ENCODE results near the gene SLC39A9.

SLC39A9 gene

GRCh38 chr14:69423279-69423678, 24.8 kb downstream of the SLC39A9 start:
- no peak for DNase-seq (ENCODE audit: extremely low read depth in 1 of 2, low read depth in 1 of 2)

DNA sequence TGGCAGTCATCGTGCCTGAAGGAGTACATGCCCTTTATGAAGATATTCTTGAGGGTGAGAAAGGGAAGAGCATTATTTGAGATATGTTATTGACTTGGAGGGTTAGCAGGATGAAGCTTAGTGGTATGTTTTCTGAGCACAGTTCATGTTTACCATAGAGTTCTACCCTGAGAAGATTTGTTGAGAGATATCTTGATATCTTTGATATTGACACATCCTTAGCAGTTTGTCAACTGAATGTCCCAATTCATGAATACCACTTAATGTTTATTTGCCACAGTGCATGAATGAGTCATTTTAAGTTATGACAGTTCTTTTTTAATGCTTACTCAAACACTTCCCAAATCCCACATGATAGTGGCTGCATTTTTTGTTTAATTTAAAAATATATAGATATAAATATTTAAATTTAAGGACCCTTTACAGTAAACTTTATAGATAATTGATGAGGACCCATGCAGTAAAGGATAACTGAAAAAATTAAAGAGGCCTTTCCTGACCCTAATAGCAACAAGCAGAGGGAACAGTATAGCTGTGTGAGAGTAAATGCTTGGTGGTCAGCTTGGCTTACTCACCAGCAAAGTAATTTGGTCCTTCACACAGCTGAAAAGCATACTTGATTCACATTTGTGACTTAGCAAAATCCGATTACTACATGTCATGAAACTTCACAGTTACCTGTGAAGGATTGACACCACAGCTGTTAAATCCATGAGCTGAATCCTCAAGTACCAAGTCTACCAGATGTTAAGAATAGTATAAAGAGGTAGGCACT, 25.8 kb downstream of the SLC39A9 start:
- no peak for DNase-seq (ENCODE audit: extremely low read depth in 1 of 2, low read depth in 1 of 2)

DNA sequence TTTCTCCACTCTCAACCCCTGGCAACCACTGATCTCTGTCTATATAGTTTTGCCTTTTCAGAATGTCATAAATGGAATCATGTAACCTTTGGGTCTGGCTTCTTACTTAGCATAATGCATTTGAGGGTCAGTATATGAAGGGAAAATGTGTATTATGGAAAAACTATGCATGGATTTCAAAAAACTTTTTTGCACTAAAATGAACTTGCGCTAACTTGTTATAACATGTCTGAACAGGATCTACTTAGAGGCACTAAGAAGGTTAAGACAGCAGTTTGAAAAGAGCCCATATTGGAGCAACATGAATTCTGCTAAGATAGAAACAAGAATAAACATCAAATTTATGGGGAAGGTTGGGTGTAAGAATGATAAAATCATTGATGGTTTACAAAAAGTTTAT, 29.1 kb downstream of the SLC39A9 start:
- no peak for DNase-seq (ENCODE audit: extremely low read depth in 1 of 2, low read depth in 1 of 2)

- DNase-seq (ENCODE audit: extremely low read depth in 1 of 2, low read depth in 1 of 2), result no peak
These were observed 30.0 kb downstream of the SLC39A9 start for GRCh38 chr14:69428289-69428998.

DNA sequence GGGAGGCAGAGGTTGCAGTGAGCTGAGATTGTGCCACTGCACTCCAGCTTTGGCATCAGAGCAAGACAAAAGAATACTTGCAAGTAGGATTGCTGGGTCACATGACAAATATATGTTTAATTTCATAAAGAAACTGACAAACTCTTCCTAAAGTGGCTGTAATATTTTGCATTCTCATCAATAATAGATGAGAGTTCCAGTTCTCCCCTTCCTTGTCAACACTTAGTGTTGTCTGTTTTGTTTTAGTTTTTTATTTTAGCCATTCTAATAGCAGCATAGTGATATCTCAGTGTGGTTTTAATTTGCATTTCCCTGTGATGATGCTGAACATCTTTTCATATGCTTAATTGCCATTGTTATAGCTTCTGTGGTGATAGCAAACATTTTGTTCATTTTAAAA, 31.2 kb downstream of the SLC39A9 start:
- DNase-seq (ENCODE audit: extremely low read depth in 1 of 2, low read depth in 1 of 2), result no peak

DNA sequence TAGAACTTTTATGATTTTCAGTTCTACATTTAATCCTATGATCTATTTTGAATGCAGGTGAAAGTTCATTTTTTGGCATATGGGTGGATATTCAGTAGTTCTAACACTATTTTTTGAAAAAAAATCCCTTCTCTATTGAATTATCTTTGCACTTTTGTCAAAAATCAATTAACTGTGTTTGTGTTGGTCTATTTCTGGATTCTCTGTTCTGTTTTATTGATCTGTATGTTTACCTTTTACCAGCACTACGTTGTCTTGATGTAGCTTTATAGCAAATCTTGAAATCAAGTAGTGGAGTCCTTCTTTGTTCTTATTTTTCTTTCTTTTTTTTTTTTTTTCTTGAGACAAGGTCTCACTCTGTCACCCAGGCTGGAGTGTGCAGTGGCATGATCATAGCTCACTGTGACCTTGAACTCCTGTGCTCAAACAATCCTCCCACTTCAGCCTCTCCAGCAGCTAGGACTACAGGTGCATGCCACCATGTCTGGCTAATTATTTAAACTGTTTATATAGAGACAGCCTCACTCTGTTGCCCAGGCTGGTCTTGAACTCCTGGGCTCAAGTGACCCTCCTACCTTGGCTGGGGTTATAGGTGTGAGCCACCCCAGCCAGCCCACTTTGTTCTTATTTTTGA, 31.9 kb downstream of the SLC39A9 start:
- DNase-seq (ENCODE audit: extremely low read depth in 1 of 2, low read depth in 1 of 2), result no peak

DNA sequence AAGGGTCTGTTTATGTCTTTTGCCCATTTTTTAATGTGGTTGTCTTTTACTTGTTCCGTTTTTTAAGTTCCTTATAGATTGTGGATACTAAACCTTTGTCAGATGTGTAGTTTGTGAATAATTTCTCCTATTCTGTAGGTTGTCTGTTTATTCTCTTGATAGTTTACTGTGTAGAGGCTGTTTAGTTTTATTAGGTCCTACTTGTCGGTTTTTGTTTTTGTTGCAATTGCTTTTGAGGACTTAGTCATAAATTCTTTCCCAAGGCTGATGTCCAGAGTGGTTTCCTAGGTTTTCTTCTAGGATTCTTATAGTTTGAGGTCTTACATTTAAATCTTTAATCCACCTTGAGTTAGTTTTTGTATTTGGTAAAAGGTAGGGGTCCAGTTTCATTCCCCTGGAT, 33.9 kb downstream of the SLC39A9 start:
- DNase-seq (ENCODE audit: extremely low read depth in 1 of 2, low read depth in 1 of 2), result no peak

- no peak for DNase-seq (ENCODE audit: extremely low read depth in 1 of 2, low read depth in 1 of 2)
These were observed 41.2 kb downstream of the SLC39A9 start for GRCh38 chr14:69439521-69440270.

GRCh38 chr14:69441948-69442347, 43.5 kb downstream of the SLC39A9 start:
- no peak for DNase-seq (ENCODE audit: extremely low read depth in 1 of 2, low read depth in 1 of 2)

GRCh38 chr14:69443296-69443805, 44.9 kb downstream of the SLC39A9 start:
- DNase-seq (ENCODE audit: extremely low read depth in 1 of 2, low read depth in 1 of 2), result no peak

- DNase-seq (ENCODE audit: extremely low read depth in 1 of 2, low read depth in 1 of 2), result no peak
These were observed 50.7 kb downstream of the SLC39A9 start for GRCh38 chr14:69449216-69449615.

- no peak for DNase-seq (ENCODE audit: extremely low read depth in 1 of 2, low read depth in 1 of 2)
These were observed 53.4 kb downstream of the SLC39A9 start for GRCh38 chr14:69451941-69452340.

DNA sequence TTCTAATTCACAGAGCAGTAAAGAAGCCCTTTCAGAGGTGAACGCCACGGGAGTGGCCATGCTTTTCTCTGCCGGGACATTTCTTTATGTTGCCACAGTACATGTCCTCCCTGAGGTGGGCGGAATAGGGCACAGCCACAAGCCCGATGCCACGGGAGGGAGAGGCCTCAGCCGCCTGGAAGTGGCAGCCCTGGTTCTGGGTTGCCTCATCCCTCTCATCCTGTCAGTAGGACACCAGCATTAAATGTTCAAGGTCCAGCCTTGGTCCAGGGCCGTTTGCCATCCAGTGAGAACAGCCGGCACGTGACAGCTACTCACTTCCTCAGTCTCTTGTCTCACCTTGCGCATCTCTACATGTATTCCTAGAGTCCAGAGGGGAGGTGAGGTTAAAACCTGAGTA, 59.9 kb downstream of the SLC39A9 start:
- no peak for DNase-seq (ENCODE audit: extremely low read depth in 1 of 2, low read depth in 1 of 2)

GRCh38 chr14:69459122-69459521, 60.6 kb downstream of the SLC39A9 start:
- DNase-seq (ENCODE audit: extremely low read depth in 1 of 2, low read depth in 1 of 2), result no peak

- peak; percentile 8 to 11 for DNase-seq (ENCODE audit: extremely low read depth in 1 of 2, low read depth in 1 of 2)
These were observed 61.7 kb downstream of the SLC39A9 start for GRCh38 chr14:69460093-69460701.

- no peak for DNase-seq (ENCODE audit: extremely low read depth in 1 of 2, low read depth in 1 of 2)
These were observed 65.9 kb downstream of the SLC39A9 start for GRCh38 chr14:69464379-69464778.

- no peak for DNase-seq (ENCODE audit: extremely low read depth in 1 of 2, low read depth in 1 of 2)
These were observed 66.3 kb downstream of the SLC39A9 start for GRCh38 chr14:69464829-69465228.

- no peak for DNase-seq (ENCODE audit: extremely low read depth in 1 of 2, low read depth in 1 of 2)
These were observed 70.5 kb downstream of the SLC39A9 start for GRCh38 chr14:69468949-69469348.

DNA sequence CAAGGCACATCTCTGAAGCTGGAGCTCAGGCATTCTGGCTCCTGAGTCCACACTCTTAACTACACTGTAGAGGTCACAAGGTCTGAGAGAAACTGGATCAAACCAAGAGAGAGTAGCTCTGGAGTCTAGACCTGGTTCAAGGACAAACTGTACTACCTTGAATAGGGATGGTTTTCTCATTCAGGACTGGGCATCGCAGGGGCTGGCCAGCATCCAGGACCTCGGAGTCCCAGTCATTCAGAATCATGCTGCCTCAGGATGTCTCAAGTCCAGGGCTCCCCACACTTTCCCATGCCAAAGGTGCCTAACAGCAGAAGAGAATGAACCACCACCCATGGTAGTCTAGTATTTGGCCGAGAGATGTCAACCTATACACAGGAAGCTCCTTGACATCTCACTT, 72.9 kb downstream of the SLC39A9 start:
- no peak for DNase-seq (ENCODE audit: extremely low read depth in 1 of 2, low read depth in 1 of 2)

GRCh38 chr14:69471916-69472315, 73.4 kb downstream of the SLC39A9 start:
- DNase-seq (ENCODE audit: extremely low read depth in 1 of 2, low read depth in 1 of 2), result no peak

- no peak for DNase-seq (ENCODE audit: extremely low read depth in 1 of 2, low read depth in 1 of 2)
These were observed 74.8 kb downstream of the SLC39A9 start for GRCh38 chr14:69473260-69473659.
